Glomerular visceral epithelial cell (primary cell): ENCODE measurements around the gene ASMTL.
"Not testable (repeated sequence)": the region's sequence is repeated elsewhere in the genome, so short reads cannot be mapped to it uniquely, and the experiment has no call there.

Experiments used
- DNase-seq: peaks from one replicate; pipeline ENCODE4 v3.0.0-alpha.2; 2016; ENCODE audit errors: extremely low spot score

ASMTL gene

DNA sequence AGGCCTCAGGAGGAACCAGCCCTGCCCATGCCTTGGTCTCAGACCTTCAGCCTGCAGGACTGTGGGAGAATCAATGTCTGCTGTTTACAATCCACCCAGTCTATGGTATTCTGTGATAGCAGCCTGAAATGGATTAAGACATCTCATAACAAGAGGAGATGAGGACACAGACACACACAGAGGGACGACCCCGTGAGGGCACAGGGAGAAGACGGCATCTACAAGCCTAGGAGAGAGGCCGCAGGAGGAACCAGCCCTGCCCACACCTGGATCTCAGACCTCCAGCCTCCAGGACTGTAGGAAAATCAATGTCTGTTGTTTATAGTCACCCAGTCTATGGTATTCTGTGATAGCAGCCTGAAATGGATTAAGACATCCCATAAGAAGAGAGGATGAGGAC lies 64.1 kb downstream of the ASMTL start:
- DNase-seq = no peak

DNA sequence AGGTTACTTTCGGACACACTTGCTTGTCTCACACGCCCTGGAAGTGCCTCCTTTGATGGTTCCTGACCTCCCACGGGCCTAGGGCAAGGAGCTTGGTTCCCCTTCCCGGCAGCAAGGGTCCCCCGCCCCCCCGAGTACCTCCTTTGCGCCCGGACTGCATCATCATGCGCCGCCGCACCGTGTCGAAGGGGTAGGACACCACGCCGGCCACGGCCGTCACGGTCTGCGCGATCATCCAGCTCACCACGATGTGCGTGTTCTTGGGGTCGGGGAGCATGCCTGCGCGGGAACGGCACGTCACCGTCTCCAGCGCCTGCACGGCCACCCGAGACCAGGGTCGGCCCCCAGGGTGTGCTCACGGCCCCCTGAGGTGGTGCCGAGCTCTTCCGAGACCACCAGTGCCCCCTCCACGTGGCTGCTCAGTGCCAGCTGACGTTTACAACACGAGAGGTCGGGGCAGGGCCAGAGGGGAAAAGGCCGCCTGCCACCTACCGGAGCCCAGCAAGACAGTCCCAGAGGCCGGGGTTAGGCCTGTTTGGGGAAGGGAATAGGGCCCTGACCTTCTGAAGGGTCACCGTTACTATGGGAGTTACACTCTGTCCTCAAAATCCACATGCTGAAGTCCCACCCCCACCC lies 65.5 kb downstream of the ASMTL start:
- no peak for DNase-seq

DNA sequence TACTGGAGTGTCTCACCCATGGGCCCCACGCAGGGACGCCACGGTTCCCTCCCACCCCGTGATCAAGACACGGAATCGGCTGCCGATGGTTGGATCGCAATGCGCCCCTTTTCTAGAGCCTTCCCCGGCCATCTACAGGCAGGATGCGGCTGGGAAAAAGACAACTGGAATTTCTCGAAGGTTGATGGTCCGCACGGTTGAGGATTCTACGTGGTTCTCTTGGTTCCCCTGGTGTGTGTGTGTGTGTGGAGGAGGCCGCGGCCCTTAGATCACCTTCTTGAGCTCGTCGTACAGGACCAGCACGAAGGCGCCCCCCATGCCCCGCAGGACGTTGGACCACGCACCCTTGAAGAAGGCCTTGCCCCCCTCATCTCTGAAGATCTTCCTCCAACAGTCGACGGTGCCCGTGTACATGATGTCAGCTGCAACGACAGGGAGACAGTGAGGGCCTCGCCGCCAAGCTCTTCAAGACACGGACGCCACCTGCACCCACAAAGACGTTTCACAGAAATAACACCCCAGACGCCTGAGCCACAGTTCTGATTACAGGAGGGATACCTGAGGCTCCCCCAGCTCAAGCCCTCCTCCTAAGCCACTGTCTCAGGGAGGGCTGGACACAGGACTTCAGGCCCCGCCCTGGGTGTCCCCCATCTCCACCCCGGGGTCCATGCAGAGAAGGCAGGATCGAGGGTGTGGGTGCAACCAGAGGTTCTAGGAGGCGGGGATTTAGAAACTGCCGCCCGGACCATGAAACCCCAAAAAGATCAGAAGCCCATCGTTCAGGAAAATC lies 66.2 kb downstream of the ASMTL start:
- no peak for DNase-seq

DNA sequence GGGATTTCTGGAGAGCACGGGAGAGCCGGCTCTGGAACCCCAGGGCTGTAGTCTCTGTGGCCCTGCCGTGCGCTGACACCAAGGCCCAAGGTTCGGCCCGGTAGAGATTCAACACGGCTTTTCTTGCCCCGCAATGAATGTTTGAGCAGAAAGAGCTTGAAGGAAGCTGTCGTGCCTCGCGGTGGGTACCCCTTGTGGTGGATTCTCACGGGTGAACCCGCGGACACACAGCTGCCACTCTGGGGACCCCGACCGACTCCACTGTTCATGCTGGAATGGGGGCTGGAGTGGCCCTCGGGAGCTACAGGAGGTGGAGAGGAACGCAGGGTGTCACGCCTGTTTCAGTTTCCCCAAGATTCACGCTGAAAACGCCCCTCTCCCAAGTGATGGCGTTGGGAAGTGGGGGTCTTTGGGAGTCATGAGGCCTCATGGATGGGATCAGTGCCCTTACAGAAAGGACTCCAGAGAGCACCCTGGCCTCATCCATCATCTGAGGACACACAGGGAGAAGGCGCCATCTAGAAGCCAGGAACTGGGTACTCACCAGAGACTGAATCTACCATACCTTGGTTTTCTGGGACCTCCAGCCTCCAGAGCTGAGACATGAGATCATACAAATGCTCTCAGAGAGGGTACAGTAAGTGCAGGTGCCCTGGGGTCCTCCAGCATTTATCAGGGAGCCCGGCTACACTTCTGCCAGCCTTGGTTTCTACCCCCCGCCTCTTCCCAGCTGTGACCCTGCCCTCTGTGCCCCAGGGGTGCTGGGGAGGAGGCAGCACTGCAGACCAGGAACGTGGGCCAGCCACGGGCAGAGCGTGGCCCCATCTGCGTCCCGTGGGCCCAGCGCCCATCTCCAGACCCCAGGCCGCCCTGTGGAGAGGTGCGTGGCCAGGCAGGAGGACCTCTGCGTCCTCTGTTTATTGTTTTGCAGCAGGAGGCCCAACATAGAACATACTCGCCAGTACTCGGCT lies 67.2 kb downstream of the ASMTL start:
- DNase-seq = no peak

DNA sequence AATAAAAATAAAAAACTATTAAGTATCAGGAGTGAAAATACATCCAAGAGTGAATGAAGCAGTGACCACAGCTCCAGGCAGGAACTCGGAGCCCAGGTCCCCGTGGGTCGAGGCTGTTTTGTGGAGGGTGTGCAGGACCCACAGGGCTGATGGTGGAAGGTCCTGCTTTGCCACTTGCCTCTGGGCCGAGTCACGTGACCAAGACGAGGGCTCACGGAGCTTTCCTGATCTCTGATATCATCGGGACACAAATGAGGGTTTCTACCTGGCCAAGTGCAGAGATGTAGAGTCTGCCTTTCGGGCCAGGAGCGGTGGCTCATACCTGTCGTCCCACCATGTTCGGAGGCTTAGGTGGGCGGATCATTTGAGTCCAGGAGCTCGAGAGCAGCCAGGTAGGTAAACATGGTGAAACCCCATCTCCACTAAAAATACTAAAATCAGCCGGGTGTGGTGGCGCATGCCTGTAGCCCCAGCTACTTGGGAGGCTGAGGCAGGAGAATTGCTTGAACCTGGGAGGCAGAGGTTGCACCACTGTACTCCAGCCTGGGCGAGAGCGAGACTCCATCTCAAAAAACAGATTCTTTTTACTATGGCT lies 68.0 kb downstream of the ASMTL start:
- DNase-seq = no peak

DNA sequence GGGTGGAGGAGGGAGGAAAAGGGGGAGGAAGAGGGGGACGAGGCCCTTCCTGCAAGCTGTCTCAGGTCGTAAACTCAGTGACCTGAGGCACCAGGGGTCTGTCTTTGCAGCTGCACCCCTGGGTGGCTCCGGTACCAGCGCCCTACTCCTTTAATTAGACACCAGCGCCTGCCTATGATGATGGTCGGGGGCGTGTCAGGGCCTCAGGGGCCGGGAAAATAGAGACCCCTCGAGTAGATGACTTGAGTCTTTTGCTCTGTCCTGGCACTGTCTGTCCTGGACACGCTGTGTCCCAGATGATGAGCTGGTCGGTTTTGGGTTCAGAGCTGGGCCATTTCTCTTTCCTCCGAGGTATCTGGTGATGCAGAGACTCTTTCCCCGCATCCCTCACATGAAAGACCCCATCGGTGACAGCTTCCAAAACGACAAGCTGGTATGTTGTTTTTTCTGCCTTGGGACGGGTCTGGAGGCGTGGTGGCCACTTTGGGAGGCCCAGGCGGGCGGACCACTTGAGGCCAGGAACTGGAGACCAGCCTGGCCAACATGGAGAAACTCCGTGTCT lies 72.0 kb downstream of the ASMTL start:
- no peak for DNase-seq

DNA sequence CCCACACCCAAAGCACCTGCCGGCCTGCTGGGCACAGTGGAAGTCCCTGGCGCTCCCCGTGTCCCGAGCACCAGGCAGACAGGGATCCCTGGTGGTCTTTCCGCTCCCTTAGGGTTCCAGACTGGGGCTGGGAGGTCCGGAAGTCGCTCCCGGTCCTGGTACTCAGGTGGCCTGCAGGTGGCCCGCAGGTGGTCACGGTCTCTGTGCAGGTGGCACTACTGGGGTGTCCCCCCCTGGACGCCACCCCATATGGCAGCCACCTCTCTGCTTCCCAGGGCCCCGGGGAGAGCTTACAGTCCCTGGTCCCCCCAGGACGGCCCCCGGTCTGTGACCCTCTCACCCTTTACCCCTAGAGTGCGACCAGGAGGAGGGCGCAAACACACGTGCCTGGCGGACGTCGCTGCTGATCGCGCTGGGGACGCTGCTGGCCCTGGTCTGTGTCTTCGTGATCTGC lies 74.4 kb downstream of the ASMTL start:
- DNase-seq = no peak

DNA sequence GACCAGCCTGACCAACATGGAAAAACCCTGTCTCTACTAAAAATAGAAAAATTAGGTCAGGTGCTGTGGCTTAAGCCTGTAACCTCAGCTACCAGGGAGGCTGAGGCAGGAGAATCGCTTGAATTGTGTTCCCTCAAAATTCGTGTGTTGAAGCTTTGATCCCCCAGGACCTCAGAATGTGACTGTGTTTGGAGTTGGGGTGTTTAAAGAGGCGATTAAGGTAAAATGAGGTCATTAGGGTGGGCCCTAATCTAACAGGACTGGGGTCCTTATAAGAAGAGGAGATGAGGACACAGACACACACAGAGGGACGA lies 84.4 kb downstream of the ASMTL start:
- no peak for DNase-seq

DNA sequence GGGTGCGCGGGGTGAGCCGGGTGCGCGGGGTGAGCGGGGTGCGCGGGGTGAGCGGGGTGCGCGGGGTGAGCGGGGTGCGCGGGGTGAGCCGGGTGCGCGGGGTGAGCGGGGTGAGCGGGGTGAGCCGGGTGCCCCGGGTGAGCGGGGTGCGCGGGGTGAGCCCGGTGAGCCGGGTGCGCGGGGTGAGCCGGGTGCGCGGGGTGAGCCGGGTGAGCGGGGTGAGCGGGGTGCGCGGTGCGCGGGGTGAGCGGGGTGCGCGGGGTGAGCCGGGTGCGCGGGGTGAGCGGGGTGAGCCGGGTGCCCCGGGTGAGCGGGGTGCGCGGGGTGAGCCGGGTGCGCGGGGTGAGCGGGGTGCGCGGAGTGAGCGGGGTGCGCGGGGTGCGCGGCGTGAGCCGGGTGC lies 86.3 kb downstream of the ASMTL start:
- not testable (repeated sequence) for DNase-seq

DNA sequence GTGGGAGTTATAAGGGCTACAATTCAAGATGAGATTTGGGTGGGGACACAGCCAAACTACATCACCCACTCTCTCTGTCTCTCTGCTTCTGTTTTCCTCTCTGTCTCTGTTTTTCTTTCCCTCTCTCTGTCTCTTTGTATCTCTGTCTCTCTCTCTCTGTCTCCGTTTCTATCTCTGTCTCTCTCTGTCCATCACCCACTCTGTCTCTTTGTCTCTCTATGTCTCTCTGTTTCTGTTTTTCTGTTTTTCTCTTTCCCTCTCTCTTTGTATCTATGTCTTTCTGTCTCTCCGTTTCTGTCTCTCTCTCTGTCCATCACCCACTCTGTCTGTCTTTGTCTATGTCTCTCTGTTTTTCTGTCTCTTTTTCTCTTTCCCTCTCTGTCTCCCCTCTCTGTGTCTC lies 90.8 kb downstream of the ASMTL start:
- no peak for DNase-seq

DNA sequence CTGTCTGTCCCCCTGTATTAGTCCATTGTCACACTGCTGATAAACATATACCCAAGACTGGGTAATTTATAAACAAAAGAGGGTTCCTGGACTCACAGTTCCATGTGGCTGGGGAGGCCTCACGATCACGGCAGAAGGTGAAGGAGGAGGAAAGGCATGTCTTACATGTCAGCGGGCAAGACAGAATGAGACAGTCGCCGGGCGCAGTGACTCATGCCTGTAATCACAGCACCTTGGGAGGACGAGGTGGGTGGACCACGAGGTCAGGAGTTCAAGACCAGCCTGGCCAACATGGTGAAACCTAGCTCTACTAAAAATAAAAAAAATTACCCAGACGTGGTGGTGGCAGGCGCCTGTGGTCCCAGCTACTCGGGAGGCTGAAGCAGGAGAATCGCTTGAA lies 91.4 kb downstream of the ASMTL start:
- DNase-seq = no peak

DNA sequence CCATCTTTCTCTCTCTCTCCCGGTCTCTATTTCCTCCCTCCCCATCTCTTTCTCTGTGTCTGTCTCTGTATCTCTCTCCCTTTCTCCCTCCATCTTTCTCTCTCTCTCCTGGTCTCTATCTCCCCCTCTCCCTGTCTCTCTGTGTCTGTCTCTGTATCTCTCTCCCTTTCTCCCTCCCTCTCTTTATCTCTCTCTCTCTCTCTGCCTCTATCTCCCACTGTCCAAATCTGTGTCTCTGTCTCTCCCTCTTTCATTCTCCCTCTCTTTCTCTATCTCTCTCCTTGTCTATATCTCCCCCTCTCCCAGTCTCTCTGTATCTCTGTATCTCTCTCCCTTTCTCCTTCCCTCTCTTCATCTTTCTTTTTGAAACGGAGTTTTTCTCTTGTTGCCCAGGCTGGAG lies 92.5 kb downstream of the ASMTL start:
- DNase-seq = no peak

DNA sequence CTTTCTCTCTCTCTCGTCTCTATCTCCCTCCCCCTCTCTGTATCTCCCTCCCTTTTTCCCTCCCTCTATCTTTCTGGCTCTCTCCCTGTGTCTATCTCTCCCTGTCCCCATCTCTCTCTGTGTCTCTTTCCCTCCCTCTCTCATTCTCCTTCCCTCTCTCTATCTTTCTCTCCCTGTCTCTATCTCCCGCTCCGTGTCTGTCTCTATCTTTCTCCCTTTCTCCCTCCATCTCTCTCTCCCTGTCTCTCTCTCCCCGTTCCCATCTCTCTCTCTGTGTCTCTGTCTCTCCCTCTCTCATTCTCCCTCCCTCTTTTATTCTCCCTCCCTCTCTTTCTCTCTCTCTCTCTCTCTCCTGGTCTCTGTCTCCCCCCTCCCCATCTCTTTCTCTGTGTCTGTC lies 93.2 kb downstream of the ASMTL start:
- no peak for DNase-seq

DNA sequence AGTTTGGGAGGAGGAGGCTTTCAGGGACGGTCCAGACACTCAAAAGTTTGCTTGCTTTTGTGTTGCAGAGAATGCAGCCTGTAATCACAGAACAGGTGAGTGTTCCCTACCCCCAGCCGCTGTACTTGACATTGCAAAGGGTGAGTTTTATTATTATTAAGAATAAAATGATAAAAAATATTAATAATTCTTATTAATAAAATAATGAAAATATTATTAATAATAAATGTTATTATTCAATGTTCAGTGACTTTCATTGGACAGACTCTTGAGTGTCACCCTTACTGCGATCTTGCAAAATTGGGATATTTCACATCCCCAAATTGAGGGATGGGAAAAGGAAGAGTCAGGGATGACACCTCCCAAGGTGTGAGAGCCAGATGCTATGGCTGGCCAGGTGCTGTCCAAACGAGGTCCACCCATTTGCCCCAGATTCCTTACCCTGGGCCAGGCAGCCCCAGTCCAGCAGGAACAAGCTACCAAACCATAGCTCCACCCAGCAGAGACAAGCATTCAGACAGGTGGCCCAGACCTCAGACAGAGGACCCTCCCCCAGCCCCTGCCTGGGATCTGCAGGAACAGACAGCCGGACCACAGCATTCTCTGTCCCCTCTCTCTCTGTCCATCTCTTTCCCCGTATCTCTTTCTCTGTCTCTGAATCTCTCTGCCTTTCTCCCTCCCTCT lies 93.8 kb downstream of the ASMTL start:
- no peak for DNase-seq

DNA sequence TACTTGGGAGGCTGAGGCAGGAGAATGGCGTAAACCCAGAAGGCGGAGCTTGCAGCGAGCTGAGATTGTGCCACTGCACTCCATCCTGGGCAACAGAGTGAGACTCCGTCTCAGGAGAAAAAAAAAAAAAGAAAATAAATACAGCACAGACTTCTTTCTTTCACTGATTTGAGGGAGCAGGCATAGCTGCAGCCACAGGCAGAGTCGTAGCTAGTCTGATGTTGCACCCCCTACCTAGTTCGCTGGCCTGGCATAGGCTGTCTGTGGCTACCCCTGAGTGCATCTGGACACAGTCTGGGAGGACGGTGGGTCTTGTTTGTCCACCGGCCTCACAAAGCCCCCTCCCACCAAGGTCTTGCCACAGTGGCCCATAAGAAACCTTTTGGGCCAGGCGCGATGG lies 94.7 kb downstream of the ASMTL start:
- no peak for DNase-seq

DNA sequence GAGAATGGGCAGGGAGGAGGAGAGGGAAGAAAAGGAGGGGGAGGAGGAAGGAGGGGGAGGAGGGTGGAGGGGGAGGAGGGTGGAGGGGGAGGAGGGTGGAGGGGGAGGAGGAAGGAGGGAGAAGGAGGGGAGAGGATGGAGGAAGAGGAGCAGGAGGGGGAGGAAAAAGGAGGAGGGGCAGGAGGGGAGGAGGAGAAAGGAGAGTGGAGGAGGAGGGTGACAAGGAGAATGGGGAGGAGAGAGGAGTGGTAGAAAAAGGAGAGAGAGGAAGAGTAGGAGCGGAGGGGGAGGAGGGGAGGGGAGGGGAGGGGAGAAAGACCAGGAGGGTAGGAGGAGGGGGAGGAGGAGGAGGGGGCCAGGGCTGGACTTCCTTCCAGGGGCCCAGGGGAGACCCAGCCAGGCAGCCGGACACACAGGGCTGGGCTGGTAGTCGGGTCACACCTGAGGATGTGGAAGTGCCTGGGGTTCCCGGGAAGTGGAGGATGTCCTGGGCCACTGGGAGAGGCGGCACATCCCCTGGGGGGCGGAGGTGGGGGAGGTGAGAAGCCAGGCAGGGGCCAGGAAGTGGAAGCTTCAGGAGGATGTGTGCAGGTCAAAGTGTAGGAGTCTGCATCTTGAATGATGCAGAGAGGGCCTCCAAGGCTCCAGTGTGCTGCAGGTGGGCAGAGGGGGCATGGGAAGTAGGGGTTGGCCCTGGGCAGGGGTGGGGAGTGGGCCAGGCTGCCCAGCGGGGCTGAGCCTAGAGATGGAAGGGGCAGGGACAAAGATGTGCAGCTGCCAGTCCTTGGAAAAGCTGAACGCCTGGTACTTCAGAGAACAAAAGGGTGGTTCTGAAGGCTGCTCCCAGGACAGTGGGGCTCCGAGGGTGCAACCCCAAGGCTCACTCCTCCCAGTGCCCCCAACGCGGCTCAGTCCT lies 97.3 kb downstream of the ASMTL start:
- no peak for DNase-seq

DNA sequence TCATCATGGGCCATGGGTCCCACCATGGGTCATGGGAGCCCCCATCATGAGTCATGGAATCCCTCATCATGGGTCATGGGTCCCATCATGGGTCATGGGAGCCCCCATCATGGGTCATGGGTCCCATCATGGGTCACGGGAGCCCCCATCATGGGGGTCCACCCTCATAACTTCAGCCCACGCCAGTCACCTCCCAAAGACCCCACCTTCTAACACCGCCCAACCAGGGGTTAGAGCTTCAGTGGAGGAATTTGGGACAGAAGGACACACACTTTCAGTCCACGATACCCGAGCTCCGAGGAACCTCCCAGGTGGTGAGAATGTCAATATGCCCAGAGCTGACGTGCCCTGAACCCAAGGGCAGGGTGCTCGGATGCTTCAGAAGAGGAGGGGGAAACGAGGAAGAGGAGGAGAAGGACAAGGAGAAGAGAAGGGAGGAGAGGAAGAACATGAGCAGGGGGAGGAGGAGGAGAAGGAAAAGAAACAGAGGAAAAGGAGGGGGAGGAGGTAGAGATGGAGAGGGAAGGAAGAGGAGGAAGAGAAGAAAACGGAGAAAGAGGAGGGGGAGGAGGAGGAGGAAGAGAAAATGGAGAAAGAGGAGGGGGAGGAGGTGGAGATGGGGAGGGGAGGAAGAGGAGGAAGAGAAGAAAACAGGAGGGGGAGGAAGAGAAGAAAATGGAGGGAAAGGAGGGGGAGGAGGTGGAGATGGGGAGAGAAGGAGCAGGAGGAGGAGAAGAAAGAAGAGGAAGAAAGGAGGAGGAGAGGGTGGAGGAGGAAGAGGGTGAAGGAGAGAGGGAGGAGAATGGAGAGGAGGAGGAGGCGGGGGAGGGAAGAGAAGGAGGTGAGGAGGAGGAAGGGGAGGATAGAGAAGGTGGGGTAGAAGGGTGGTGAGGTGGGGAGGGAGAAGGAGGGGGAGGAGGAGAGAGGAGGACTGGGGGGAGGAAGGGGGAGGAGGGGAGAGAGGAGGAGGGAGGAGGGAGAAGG lies 98.4 kb downstream of the ASMTL start:
- no peak for DNase-seq
